HepG2 (cell line): ENCODE data around the gene CSTB. TPM values are rescaled to one million over a fixed set of nuclear protein-coding genes. Genes with fewer than 3 reads are reported as not detected.
A peak's percentile ranks its signal among the peaks of the same experiment; 100 is the strongest.

Source experiments
- ARID2 ChIP-seq: sonication (generic); formaldehyde crosslinking; IDR thresholded peaks from 2 replicates; pipeline ENCODE4 v1.8.1; 2022; ENCODE audit warnings: mild to moderate bottlenecking, missing genetic modification reagents, borderline replicate concordance
- ATF7 ChIP-seq, 2 experiments: fragments of 450-650 bp in 1 of 2; sonication (generic) in 1 of 2; formaldehyde crosslinking in 1 of 2; IDR thresholded peaks; 2 replicates each; pipeline versions ENCODE4 v1.4.0 to v1.6.1; 2016 to 2020; ENCODE audit warnings: antibody characterized with exemption in 1 of 2, mild to moderate bottlenecking in 1 of 2, missing genetic modification reagents in 1 of 2
- BORCS8-MEF2B ChIP-seq: sonication (generic); formaldehyde crosslinking; IDR thresholded peaks from 2 replicates; pipeline ENCODE4 v1.8.0; 2022; ENCODE audit warnings: mild to moderate bottlenecking, missing genetic modification reagents
- BRD4 ChIP-seq: sonication (generic); formaldehyde crosslinking; IDR thresholded peaks from 2 replicates; pipeline ENCODE4 v1.4.0; 2020; ENCODE audit warnings: missing genetic modification reagents
- CBX2 ChIP-seq, 2 experiments: fragments of 200-600 bp in 1 of 2; sonication (generic); formaldehyde crosslinking in 1 of 2; IDR thresholded peaks; 2 replicates each; pipeline versions ENCODE4 v1.7.0 to v1.8.1; 2018 to 2022; ENCODE audit warnings: low read depth in 2 of 2, low read length in 1 of 2, mild to moderate bottlenecking in 1 of 2, missing genetic modification reagents in 1 of 2
- KDM5A ChIP-seq: fragments of 200-600 bp; sonication (generic); IDR thresholded peaks from 2 replicates; pipeline ENCODE4 v1.7.0; 2018; ENCODE audit warnings: antibody characterized with exemption, mild to moderate bottlenecking, low read length, borderline replicate concordance
- KLF16 ChIP-seq, 2 experiments: sonication (generic) in 1 of 2; formaldehyde crosslinking in 1 of 2; IDR thresholded peaks; 2 replicates each; pipeline versions ENCODE4 v1.6.1 to v1.8.0; 2016 to 2023; ENCODE audit warnings: missing genetic modification reagents in 2 of 2, missing compliant biosample characterization in 1 of 2
- MTA1 ChIP-seq: sonication (generic); formaldehyde crosslinking; IDR thresholded peaks from 2 replicates; pipeline ENCODE4 v1.4.0; 2020; ENCODE audit warnings: missing genetic modification reagents, mild to moderate bottlenecking, borderline replicate concordance
- PHF8 ChIP-seq: sonication (generic); formaldehyde crosslinking; IDR thresholded peaks from 2 replicates; pipeline ENCODE4 v1.5.0; 2020; ENCODE audit warnings: missing genetic modification reagents
- THYN1 ChIP-seq: sonication (generic); formaldehyde crosslinking; IDR thresholded peaks from 2 replicates; pipeline ENCODE4 v1.8.1; 2023; ENCODE audit warnings: low read depth, mild to moderate bottlenecking, moderate library complexity, missing genetic modification reagents, borderline replicate concordance
- ZNF274 ChIP-seq: sonication (generic); formaldehyde crosslinking; IDR thresholded peaks from 2 replicates; pipeline ENCODE4 v1.5.1; 2020; ENCODE audit warnings: mild to moderate bottlenecking, missing genetic modification reagents
- ZNF468 ChIP-seq: sonication (generic); formaldehyde crosslinking; IDR thresholded peaks from 2 replicates; pipeline ENCODE4 v1.8.0; 2022; ENCODE audit warnings: mild to moderate bottlenecking, moderate library complexity, missing genetic modification reagents
- ZNF670 ChIP-seq: sonication (generic); formaldehyde crosslinking; IDR thresholded peaks from 2 replicates; pipeline ENCODE4 v1.8.0; 2022; ENCODE audit warnings: mild to moderate bottlenecking, missing genetic modification reagents, borderline replicate concordance
- ZNF883 ChIP-seq: sonication (generic); formaldehyde crosslinking; IDR thresholded peaks from 2 replicates; pipeline ENCODE4 v1.5.1; 2020; ENCODE audit warnings: mild to moderate bottlenecking, missing genetic modification reagents; ENCODE audit errors: not compliant biosample characterization
- polyA plus RNA-seq, 8 experiments: library from polyadenylated mRNA; depleted of rRNA in 3 of 8; stranded (reverse) in 7 of 8; unstranded in 1 of 8; fragments of >200 nt; fragmentation: Illumina TruSeq in 4 of 8; extraction: Trizol in 4 of 8; gene quantifications; 2 replicates each; pipeline versions ENCODE4 v1.2.1 to v1.2.3, GENCODE V29; 2011 to 2016; ENCODE audit warnings: low read depth in 4 of 8, missing spikeins in 1 of 8, mixed read lengths in 1 of 8; ENCODE audit not compliant: insufficient read depth in 1 of 8
- total RNA-seq, 5 experiments: library from RNA; depleted of rRNA; stranded (reverse); fragments of >200 nt; fragmentation: Illumina TruSeq; extraction: Trizol; gene quantifications; 2 replicates each; pipeline ENCODE4 v1.2.3, GENCODE V29; 2016; ENCODE audit warnings: low read depth in 1 of 5
- TF ChIP-seq, protein P1 (sequence below), 2 experiments: sonication (generic) in 1 of 2; formaldehyde crosslinking in 1 of 2; IDR thresholded peaks; 2 replicates each; pipeline versions ENCODE4 v1.4.0 to v1.6.1; 2018 to 2020; ENCODE audit warnings: missing genetic modification reagents in 2 of 2, borderline replicate concordance in 1 of 2, low read depth in 1 of 2, mild to moderate bottlenecking in 1 of 2, missing biosample characterization in 1 of 2
- TF ChIP-seq, protein P2 (sequence below): IDR thresholded peaks from 2 replicates; pipeline ENCODE4 v1.6.1; 2016; ENCODE audit warnings: low read depth, control low read depth
- TF ChIP-seq, protein P3 (sequence below): sonication (generic); formaldehyde crosslinking; IDR thresholded peaks from 2 replicates; pipeline ENCODE4 v1.8.0; 2023; ENCODE audit warnings: mild to moderate bottlenecking, missing genetic modification reagents
- TF ChIP-seq, protein P4 (sequence below): sonication (generic); formaldehyde crosslinking; IDR thresholded peaks from 2 replicates; pipeline ENCODE4 v1.4.0; 2020; ENCODE audit warnings: missing genetic modification reagents, borderline replicate concordance

The CSTB gene
- total and polyA plus RNA-seq, 2 of the 13 experiments (the other 11 are each of a cell fraction or from before 2014, with no cell fraction given), result 11.7 to 94.1 TPM

DNA sequence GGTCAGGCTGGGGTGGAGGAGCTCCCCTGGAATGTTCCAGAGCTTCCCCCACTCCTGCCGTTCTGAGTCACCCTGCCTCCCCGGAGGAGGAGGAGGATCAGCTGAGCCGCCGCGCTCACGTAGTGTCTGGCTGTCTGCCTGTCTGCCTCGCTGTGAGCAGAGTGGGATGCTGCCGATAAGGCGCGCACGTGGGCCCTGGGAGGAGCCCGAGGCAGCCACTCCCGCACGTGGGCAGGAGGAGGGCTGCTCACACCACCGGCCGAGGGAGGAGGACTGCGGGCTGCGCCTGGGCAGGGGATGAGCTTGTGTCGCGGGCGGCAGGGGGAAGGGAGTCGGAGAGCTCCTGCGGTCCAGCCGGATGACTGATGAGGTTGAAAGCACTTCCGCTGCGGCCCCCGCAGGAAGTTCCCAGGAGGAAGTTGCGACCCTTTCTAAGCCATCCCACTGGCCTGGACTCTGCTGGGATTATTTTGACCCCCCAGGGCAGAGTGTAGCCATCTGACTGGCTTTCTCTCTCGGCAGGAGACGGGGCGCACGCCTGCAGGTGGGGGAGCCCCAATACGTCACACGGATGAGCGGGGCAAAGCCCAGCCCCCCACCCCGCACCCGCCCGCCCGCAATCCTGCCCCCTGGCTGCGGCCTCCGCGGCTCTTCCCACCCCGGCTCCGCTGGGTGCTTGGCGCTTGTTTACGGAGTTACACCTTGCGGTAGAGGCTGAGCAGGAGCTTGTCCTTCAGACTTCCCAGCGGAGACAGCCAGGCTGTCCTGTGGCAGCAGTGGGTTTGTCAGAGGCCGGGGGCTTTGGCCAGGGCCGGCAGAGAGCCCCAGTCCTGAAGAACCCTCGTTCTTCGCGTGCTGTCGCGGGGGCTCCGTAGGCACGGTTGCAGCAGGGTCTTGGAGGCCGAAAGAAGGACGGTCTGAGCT, 47.4 kb downstream of the CSTB start (continued):
- TF ChIP-seq, protein P1, sequence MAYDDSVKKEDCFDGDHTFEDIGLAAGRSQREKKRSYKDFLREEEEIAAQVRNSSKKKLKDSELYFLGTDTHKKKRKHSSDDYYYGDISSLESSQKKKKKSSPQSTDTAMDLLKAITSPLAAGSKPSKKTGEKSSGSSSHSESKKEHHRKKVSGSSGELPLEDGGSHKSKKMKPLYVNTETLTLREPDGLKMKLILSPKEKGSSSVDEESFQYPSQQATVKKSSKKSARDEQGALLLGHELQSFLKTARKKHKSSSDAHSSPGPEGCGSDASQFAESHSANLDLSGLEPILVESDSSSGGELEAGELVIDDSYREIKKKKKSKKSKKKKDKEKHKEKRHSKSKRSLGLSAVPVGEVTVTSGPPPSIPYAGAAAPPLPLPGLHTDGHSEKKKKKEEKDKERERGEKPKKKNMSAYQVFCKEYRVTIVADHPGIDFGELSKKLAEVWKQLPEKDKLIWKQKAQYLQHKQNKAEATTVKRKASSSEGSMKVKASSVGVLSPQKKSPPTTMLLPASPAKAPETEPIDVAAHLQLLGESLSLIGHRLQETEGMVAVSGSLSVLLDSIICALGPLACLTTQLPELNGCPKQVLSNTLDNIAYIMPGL (CRISPR knock-in tag; IDR thresholded peaks at IDR 0.05; ENCODE audit: borderline replicate concordance in 1 of 2, low read depth in 1 of 2), result peak; percentile 78 to 83; a peak in 3 of 4 replicates
- TF ChIP-seq ZNF670, result peak; percentile 88; the same call in 1 of the 2 replicates
- TF ChIP-seq CBX2 (IDR thresholded peaks at IDR 0.05; ENCODE audit: low read depth, low read length), result no peak
- TF ChIP-seq CBX2 (CRISPR knock-in tag; IDR thresholded peaks at IDR 0.05; ENCODE audit: low read depth), result no peak
- TF ChIP-seq ZNF883 (CRISPR knock-in tag), result peak; percentile 60
- TF ChIP-seq, protein P2, sequence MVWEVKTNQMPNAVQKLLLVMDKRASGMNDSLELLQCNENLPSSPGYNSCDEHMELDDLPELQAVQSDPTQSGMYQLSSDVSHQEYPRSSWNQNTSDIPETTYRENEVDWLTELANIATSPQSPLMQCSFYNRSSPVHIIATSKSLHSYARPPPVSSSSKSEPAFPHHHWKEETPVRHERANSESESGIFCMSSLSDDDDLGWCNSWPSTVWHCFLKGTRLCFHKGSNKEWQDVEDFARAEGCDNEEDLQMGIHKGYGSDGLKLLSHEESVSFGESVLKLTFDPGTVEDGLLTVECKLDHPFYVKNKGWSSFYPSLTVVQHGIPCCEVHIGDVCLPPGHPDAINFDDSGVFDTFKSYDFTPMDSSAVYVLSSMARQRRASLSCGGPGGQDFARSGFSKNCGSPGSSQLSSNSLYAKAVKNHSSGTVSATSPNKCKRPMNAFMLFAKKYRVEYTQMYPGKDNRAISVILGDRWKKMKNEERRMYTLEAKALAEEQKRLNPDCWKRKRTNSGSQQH, result 0 out of 2 replicates have a peak, but pooled peaks have one; percentile 23
- TF ChIP-seq ARID2 (CRISPR knock-in tag), result no peak
- peak; percentile 60 for TF ChIP-seq PHF8 (CRISPR knock-in tag)
- TF ChIP-seq MTA1 (CRISPR knock-in tag), result peak; percentile 89
- TF ChIP-seq BORCS8-MEF2B (CRISPR knock-in tag), result peak; percentile 94
- TF ChIP-seq ATF7 (IDR thresholded peaks at IDR 0.05), result no peak
- no peak; the same call in 1 of the 2 replicates for TF ChIP-seq ATF7 (CRISPR knock-in tag; IDR thresholded peaks at IDR 0.05)
- TF ChIP-seq KLF16 (CRISPR knock-in tag; IDR thresholded peaks at IDR 0.05), result peak in 1 of 2 experiments; percentile 92; a peak in 2 of 4 replicates
- TF ChIP-seq, protein P3, sequence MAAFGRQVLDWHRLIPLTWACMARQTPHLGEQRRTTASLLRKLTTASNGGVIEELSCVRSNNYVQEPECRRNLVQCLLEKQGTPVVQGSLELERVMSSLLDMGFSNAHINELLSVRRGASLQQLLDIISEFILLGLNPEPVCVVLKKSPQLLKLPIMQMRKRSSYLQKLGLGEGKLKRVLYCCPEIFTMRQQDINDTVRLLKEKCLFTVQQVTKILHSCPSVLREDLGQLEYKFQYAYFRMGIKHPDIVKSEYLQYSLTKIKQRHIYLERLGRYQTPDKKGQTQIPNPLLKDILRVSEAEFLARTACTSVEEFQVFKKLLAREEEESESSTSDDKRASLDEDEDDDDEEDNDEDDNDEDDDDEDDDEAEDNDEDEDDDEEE (CRISPR knock-in tag), result no peak; the same call in 1 of the 2 replicates
- peak; percentile 54; the same call in 1 of the 2 replicates for TF ChIP-seq ZNF468 (CRISPR knock-in tag)
- TF ChIP-seq ZNF274 (CRISPR knock-in tag), result peak; percentile 82; the same call in 1 of the 2 replicates
- peak; percentile 67; the same call in 1 of the 2 replicates for TF ChIP-seq BRD4 (CRISPR knock-in tag)
- peak; percentile 78 for TF ChIP-seq KDM5A
- TF ChIP-seq THYN1, result no peak
- TF ChIP-seq, protein P4, sequence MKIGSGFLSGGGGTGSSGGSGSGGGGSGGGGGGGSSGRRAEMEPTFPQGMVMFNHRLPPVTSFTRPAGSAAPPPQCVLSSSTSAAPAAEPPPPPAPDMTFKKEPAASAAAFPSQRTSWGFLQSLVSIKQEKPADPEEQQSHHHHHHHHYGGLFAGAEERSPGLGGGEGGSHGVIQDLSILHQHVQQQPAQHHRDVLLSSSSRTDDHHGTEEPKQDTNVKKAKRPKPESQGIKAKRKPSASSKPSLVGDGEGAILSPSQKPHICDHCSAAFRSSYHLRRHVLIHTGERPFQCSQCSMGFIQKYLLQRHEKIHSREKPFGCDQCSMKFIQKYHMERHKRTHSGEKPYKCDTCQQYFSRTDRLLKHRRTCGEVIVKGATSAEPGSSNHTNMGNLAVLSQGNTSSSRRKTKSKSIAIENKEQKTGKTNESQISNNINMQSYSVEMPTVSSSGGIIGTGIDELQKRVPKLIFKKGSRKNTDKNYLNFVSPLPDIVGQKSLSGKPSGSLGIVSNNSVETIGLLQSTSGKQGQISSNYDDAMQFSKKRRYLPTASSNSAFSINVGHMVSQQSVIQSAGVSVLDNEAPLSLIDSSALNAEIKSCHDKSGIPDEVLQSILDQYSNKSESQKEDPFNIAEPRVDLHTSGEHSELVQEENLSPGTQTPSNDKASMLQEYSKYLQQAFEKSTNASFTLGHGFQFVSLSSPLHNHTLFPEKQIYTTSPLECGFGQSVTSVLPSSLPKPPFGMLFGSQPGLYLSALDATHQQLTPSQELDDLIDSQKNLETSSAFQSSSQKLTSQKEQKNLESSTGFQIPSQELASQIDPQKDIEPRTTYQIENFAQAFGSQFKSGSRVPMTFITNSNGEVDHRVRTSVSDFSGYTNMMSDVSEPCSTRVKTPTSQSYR (CRISPR knock-in tag), result peak; percentile 80; the same call in 1 of the 2 replicates
